ENCODE measurements around the gene PCSK5. TPM values are rescaled to one million over a fixed set of nuclear protein-coding genes. Genes with fewer than 3 reads are reported as not detected.

PCSK5 gene
- polyA plus RNA-seq, 1 experiment, result 1.6 TPM

- DNase-seq (ENCODE audit: low read depth, low spot score), result no peak
- H3K4me3 ChIP-seq (ENCODE audit: low read depth, low read length), result no peak overlapping the region
- CTCF ChIA-PET, result interaction anchor here (0.6 kb wide), 1 partner anchor 361 kb away, joined by 3 read pairs; no protein-coding TSS in a partner anchor
- POLR2A ChIA-PET, result no interaction called here
- TF ChIP-seq CTCF (IDR thresholded peaks at IDR 0.05; ENCODE audit: low read depth, low read length), result no peak
- H3K9me3 ChIP-seq (ENCODE audit: control insufficient read depth, insufficient read depth, low read length), result no peaks in the 10 kb centered on the region
- H3K27ac ChIP-seq (ENCODE audit: low read depth, low read length), result no peak overlapping the region
- no peaks in the 10 kb centered on the region for H3K27me3 ChIP-seq (ENCODE audit: control insufficient read depth, insufficient read depth, low read length)
Measured at GRCh38 chr9:75885652-75886051, 4.8 kb upstream of the PCSK5 start.

- CTCF ChIA-PET, result interaction anchor here (0.6 to 2.5 kb wide), 3 partner anchors 20 to 413 kb away, joined by 3 to 15 read pairs (median 3); no protein-coding TSS in a partner anchor
- TF ChIP-seq CTCF (IDR thresholded peaks at IDR 0.05; ENCODE audit: low read depth, low read length), result no peak
Measured at GRCh38 chr9:75889577-75889976, 896 bp upstream of the PCSK5 start.

GRCh38 chr9:75889977-75890471, 449 bp upstream of the PCSK5 start:
- CTCF ChIA-PET, result interaction anchor here (0.6 to 2.5 kb wide), 3 partner anchors 21 to 412 kb away, joined by 3 to 15 read pairs (median 4); no protein-coding TSS in a partner anchor
- POLR2A ChIA-PET, result interaction anchor here (0.6 to 1.3 kb wide), 7 partner anchors 9 to 761 kb away, joined by 3 to 6 read pairs (median 4); partner anchors contain the start of gene RFK
- Histone ChIP-seq H3K4me3 (ENCODE audit: low read depth, low read length) (peak overlapping the region; percentile 71), H3K27ac (ENCODE audit: low read depth, low read length) (no peak overlapping the region), H3K9me3 (ENCODE audit: control insufficient read depth, insufficient read depth, low read length) (peaks cover 6% of the 10 kb centered on the region; the same call in 1 of the 2 replicates), H3K27me3 (ENCODE audit: control insufficient read depth, insufficient read depth, low read length) (peaks cover 24% of the 10 kb centered on the region)
- peak; percentile 15 for DNase-seq (ENCODE audit: low read depth, low spot score)
- TF ChIP-seq CTCF (IDR thresholded peaks at IDR 0.05; ENCODE audit: low read depth, low read length), result no peak

More at GRCh38 chr9:75889577-75889976, 896 bp upstream of the PCSK5 start:
- H3K4me3 ChIP-seq (ENCODE audit: low read depth, low read length), result peak overlapping the region; percentile 71
- peaks cover 6% of the 10 kb centered on the region; the same call in 1 of the 2 replicates for H3K9me3 ChIP-seq (ENCODE audit: control insufficient read depth, insufficient read depth, low read length)
- no peak for DNase-seq (ENCODE audit: low read depth, low spot score)
- H3K27ac ChIP-seq (ENCODE audit: low read depth, low read length), result no peak overlapping the region
- peaks cover 24% of the 10 kb centered on the region for H3K27me3 ChIP-seq (ENCODE audit: control insufficient read depth, insufficient read depth, low read length)
- POLR2A ChIA-PET, result no interaction called here

- ChIA-PET POLR2A (interaction anchor here (1.3 kb wide), 1 partner anchor 503 kb away, joined by 6 read pairs; the partner anchor contains the start of gene RFK), CTCF (interaction anchor here (1.1 to 2.5 kb wide), 3 partner anchors 25 to 411 kb away, joined by 4 to 15 read pairs (median 5); no protein-coding TSS in a partner anchor)
- no peak overlapping the region for H3K27ac ChIP-seq (ENCODE audit: low read depth, low read length)
Measured at GRCh38 chr9:75891277-75891741, 836 bp downstream of the PCSK5 start.

More at GRCh38 chr9:75891277-75891741, 836 bp downstream of the PCSK5 start:
- peaks cover 24% of the 10 kb centered on the region for H3K27me3 ChIP-seq (ENCODE audit: control insufficient read depth, insufficient read depth, low read length)
- peak; percentile 0 for DNase-seq (ENCODE audit: low read depth, low spot score)
- H3K4me3 ChIP-seq (ENCODE audit: low read depth, low read length), result peak overlapping the region; percentile 71
- TF ChIP-seq CTCF (IDR thresholded peaks at IDR 0.05; ENCODE audit: low read depth, low read length), result no peak
- H3K9me3 ChIP-seq (ENCODE audit: control insufficient read depth, insufficient read depth, low read length), result peaks cover 6% of the 10 kb centered on the region; the same call in 1 of the 2 replicates
